Tibial artery (tissue), 4 donors: Measurements from ENCODE around the gene ZGLP1.
"Not testable (repeated sequence)": the region's sequence is repeated elsewhere in the genome, so short reads cannot be mapped to it uniquely, and the experiment has no call there.

Experiments used
- DNase-seq, 2 donors: peaks; one replicate each; pipeline ENCODE4 v3.0.0-alpha.2; 2019
- H3K27ac ChIP-seq, 2 donors: fragments of 200-600 bp; sonication (generic) in 1 of 2; 1 replicate in 1 of 2; 2 replicates in 1 of 2; pipeline ENCODE4 v1.5.1; 2018 to 2019; ENCODE audit warnings: mild to moderate bottlenecking in 1 of 2
- H3K27me3 ChIP-seq, 2 donors: fragments of 200-600 bp; sonication (generic) in 1 of 2; one replicate each; pipeline versions ENCODE4 v1.5.1 to v1.6.0; 2016 to 2019
- H3K36me3 ChIP-seq, 3 donors: fragments of 200-600 bp; sonication (generic) in 2 of 3; one replicate each; pipeline ENCODE4 v1.5.1; 2016 to 2019; ENCODE audit warnings: mild to moderate bottlenecking in 2 of 3
- H3K4me1 ChIP-seq, 4 donors: fragments of 200-600 bp; sonication (generic) in 2 of 4; 1 replicate in 3 of 4; 2 replicates in 1 of 4; pipeline ENCODE4 v1.5.1; 2016 to 2019
- H3K4me3 ChIP-seq, 2 donors: fragments of 200-600 bp; sonication (generic) in 1 of 2; 1 replicate in 1 of 2; 2 replicates in 1 of 2; pipeline ENCODE4 v1.5.1; 2018 to 2019; ENCODE audit warnings: mild to moderate bottlenecking in 2 of 2
- H3K9me3 ChIP-seq, 3 donors: fragments of 200-600 bp; sonication (generic) in 1 of 3; one replicate each; pipeline ENCODE4 v1.5.1; 2016 to 2019
- intact Hi-C: fragments of 100-400 bp; cut with DNase I; formaldehyde crosslinking; loops from one replicate; pipeline ENCODE4 v1.15.0; 2023; ENCODE audit warnings: low total_unique reads
- TF ChIP-seq, protein P1 (sequence below), 2 experiments: fragments of 200-600 bp in 1 of 2; fragments of 450-650 bp in 1 of 2; IDR thresholded peaks; one replicate each; pipeline ENCODE4 v1.5.1; 2017 to 2019; ENCODE audit warnings: antibody characterized with exemption in 2 of 2, mild to moderate bottlenecking in 1 of 2, moderate library complexity in 1 of 2

The ZGLP1 gene

DNA sequence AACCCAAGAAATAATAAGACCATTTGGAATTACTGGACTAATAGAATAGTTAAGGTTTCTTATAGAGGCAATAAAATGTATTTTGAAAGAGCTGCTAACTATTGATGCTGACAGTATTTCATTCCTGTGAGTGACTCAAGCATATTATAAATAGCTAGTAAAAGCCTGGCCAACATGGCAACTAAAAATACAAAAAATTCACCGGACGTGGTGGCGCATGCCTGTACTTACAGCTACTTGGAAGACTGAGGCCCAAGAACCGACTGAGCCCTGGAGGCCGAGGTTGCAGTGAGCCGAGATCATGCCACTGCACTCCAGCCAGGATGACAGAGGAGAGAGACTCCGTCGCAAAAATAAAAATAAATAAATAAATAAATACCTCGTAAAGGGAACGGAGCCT is 35.2 kb upstream of the ZGLP1 start:
- intact Hi-C loops, result no loop called here
- H3K4me3 ChIP-seq, result no peak overlapping the region
- H3K27me3 ChIP-seq, result no peaks in the 10 kb centered on the region
- peaks cover 0 to 5% (median under 1%) of the 10 kb centered on the region in 3 donors for H3K36me3 ChIP-seq
- DNase-seq, result peak in 1 of 2 donors; percentile 72
- peaks cover 0 to 4% (median 0%) of the 10 kb centered on the region in 4 donors for H3K4me1 ChIP-seq
- TF ChIP-seq, protein P1, sequence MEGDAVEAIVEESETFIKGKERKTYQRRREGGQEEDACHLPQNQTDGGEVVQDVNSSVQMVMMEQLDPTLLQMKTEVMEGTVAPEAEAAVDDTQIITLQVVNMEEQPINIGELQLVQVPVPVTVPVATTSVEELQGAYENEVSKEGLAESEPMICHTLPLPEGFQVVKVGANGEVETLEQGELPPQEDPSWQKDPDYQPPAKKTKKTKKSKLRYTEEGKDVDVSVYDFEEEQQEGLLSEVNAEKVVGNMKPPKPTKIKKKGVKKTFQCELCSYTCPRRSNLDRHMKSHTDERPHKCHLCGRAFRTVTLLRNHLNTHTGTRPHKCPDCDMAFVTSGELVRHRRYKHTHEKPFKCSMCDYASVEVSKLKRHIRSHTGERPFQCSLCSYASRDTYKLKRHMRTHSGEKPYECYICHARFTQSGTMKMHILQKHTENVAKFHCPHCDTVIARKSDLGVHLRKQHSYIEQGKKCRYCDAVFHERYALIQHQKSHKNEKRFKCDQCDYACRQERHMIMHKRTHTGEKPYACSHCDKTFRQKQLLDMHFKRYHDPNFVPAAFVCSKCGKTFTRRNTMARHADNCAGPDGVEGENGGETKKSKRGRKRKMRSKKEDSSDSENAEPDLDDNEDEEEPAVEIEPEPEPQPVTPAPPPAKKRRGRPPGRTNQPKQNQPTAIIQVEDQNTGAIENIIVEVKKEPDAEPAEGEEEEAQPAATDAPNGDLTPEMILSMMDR (IDR thresholded peaks at IDR 0.05), result no peak
- H3K9me3 ChIP-seq, result no peaks in the 10 kb centered on the region
- peak overlapping the region; percentile 37 to 49 for H3K27ac ChIP-seq

DNA sequence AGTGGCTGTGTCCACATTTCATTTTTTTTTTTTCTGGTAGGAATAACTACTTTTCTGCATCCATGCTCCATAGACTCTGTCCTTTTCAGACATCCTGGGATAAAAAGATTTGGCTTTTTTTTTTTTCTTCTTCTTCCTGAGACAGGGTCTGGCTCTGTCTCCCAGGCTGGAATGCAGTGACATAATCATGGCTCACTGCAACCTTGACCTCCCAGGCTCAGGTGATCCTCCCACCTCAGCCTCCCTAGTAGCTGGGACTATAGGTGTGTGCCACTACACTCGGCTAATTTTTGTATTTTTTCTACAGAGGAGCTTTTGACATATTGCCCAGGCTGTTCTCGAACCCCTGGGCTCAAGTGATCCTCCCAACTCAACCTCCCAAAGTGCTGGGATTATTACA is 33.9 kb upstream of the ZGLP1 start:
- Histone ChIP-seq H3K27ac (no peak overlapping the region), H3K27me3 (no peaks in the 10 kb centered on the region), H3K4me3 (no peak overlapping the region), H3K36me3 (no peaks in the 10 kb centered on the region), H3K4me1 (peaks cover 0 to 4% (median 0%) of the 10 kb centered on the region in 4 donors), H3K9me3 (no peaks in the 10 kb centered on the region)
- intact Hi-C loops, result no loop called here
- no peak for DNase-seq
- TF ChIP-seq, protein P1 (IDR thresholded peaks at IDR 0.05), result no peak

- TF ChIP-seq, protein P1 (IDR thresholded peaks at IDR 0.05), result no peak
- Histone ChIP-seq H3K4me1 (peaks cover 0 to 10% (median 4%) of the 10 kb centered on the region in 4 donors), H3K27ac (no peak overlapping the region), H3K36me3 (no peaks in the 10 kb centered on the region), H3K9me3 (no peaks in the 10 kb centered on the region), H3K4me3 (no peak overlapping the region), H3K27me3 (no peaks in the 10 kb centered on the region)
- intact Hi-C loops, result no loop called here
- DNase-seq, result no peak
Observed at GRCh38 chr19:10339977-10340376, 30.4 kb upstream of the ZGLP1 start.

GRCh38 chr19:10339380-10339960 is 29.9 kb upstream of the ZGLP1 start, which contains the start of gene ICAM3:
Gene ICAM3 (minus strand): TSS chr19:10339624. CDS start chr19:10339614, 10 bp downstream.
- Histone ChIP-seq H3K27me3 (no peaks in the 10 kb centered on the region), H3K27ac (no peak within 1 kb of the TSS), H3K4me3 (no peak within 1 kb of the TSS), H3K9me3 (no peaks in the 10 kb centered on the region), H3K36me3 (no peaks in the 10 kb centered on the region), H3K4me1 (peaks cover 0 to 10% (median 6%) of the 10 kb centered on the region in 4 donors)
- DNase-seq, result no peak
- intact Hi-C loops, result no loop called here
- TF ChIP-seq, protein P1 (IDR thresholded peaks at IDR 0.05), result no peak

DNA sequence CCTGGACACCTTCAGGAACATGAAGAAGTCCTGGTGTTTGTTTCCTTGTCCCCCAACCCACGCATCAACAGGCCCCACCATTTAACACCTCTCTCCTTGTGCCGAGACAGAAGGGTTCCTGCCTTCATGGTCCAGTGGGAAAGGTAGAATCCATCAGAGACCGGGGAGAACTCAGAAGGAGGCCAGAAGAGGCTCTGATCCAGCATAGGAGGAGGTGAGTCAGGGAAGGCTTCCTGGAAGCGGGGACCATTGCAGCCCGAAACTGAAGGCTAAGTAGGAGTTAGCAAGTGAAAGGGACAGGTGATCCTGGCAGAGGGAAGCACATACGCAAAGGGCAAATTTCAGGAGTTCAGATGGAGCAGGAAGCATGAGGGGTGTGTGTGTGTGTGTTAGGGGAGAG is 29.3 kb upstream of the ZGLP1 start:
- H3K36me3 ChIP-seq, result no peaks in the 10 kb centered on the region
- TF ChIP-seq, protein P1 (IDR thresholded peaks at IDR 0.05), result no peak
- H3K9me3 ChIP-seq, result no peaks in the 10 kb centered on the region
- peaks cover 0 to 13% (median 10%) of the 10 kb centered on the region in 4 donors for H3K4me1 ChIP-seq
- no peak for DNase-seq
- no peak overlapping the region for H3K27ac ChIP-seq
- H3K27me3 ChIP-seq, result no peaks in the 10 kb centered on the region
- no peak overlapping the region for H3K4me3 ChIP-seq
- intact Hi-C loops, result no loop called here

- H3K4me1 ChIP-seq, result peaks cover 0 to 28% (median 24%) of the 10 kb centered on the region in 4 donors
- H3K4me3 ChIP-seq, H3K27me3 ChIP-seq, H3K9me3 ChIP-seq, H3K36me3 ChIP-seq, H3K27ac ChIP-seq, intact Hi-C loops, DNase-seq: not testable (repeated sequence)
Observed at GRCh38 chr19:10336725-10337124, 27.1 kb upstream of the ZGLP1 start.
